ENCODE measurements around the gene SLC9A9.
"Not testable (repeated sequence)": the region's sequence is repeated elsewhere in the genome, so short reads cannot be mapped to it uniquely, and the experiment has no call there.

SLC9A9 gene

GRCh38 chr3:143551761-143552160 lies 296.5 kb downstream of the SLC9A9 start:
- no peak for DNase-seq (ENCODE audit: low spot score)

- no peak for DNase-seq (ENCODE audit: low spot score)
These were observed 299.3 kb downstream of the SLC9A9 start for GRCh38 chr3:143548861-143549497.

- DNase-seq (ENCODE audit: low spot score) = no peak
These were observed 299.9 kb downstream of the SLC9A9 start for GRCh38 chr3:143548393-143548792.

- no peak for DNase-seq (ENCODE audit: low spot score)
These were observed 309.7 kb downstream of the SLC9A9 start for GRCh38 chr3:143538577-143538981.

- no peak for DNase-seq (ENCODE audit: low spot score)
These were observed 310.2 kb downstream of the SLC9A9 start for GRCh38 chr3:143538061-143538460.

- no peak for DNase-seq (ENCODE audit: low spot score)
These were observed 311.3 kb downstream of the SLC9A9 start for GRCh38 chr3:143536817-143537535.

GRCh38 chr3:143535994-143536784 lies 312.1 kb downstream of the SLC9A9 start:
- no peak for DNase-seq (ENCODE audit: low spot score)

GRCh38 chr3:143533391-143533790 lies 314.9 kb downstream of the SLC9A9 start:
- DNase-seq (ENCODE audit: low spot score) = no peak

- DNase-seq (ENCODE audit: low spot score) = no peak
These were observed 316.2 kb downstream of the SLC9A9 start for GRCh38 chr3:143532091-143532490.

- no peak for DNase-seq (ENCODE audit: low spot score)
These were observed 317.2 kb downstream of the SLC9A9 start for GRCh38 chr3:143531101-143531500.

- DNase-seq (ENCODE audit: low spot score) = no peak
These were observed 318.5 kb downstream of the SLC9A9 start for GRCh38 chr3:143529798-143530197.

- no peak for DNase-seq (ENCODE audit: low spot score)
These were observed 319.2 kb downstream of the SLC9A9 start for GRCh38 chr3:143529018-143529478.

- DNase-seq (ENCODE audit: low spot score) = no peak
These were observed 322.2 kb downstream of the SLC9A9 start for GRCh38 chr3:143526011-143526545.

GRCh38 chr3:143525408-143525807 lies 322.9 kb downstream of the SLC9A9 start:
- DNase-seq (ENCODE audit: low spot score) = no peak

- no peak for DNase-seq (ENCODE audit: low spot score)
These were observed 326.5 kb downstream of the SLC9A9 start for GRCh38 chr3:143521803-143522202.

GRCh38 chr3:143517131-143517530 lies 331.1 kb downstream of the SLC9A9 start:
- DNase-seq (ENCODE audit: low spot score) = not testable (repeated sequence)

GRCh38 chr3:143514874-143515273 lies 333.4 kb downstream of the SLC9A9 start:
- DNase-seq (ENCODE audit: low spot score) = no peak

- DNase-seq (ENCODE audit: low spot score) = no peak
These were observed 334.2 kb downstream of the SLC9A9 start for GRCh38 chr3:143514109-143514508.

- no peak for DNase-seq (ENCODE audit: low spot score)
These were observed 336.9 kb downstream of the SLC9A9 start for GRCh38 chr3:143511174-143511879.

GRCh38 chr3:143510601-143511000 lies 337.7 kb downstream of the SLC9A9 start:
- no peak for DNase-seq (ENCODE audit: low spot score)

GRCh38 chr3:143507735-143508580 lies 340.3 kb downstream of the SLC9A9 start:
- DNase-seq (ENCODE audit: low spot score) = no peak
